ENCODE results near the gene SIGLEC1.

Gene SIGLEC1

DNA sequence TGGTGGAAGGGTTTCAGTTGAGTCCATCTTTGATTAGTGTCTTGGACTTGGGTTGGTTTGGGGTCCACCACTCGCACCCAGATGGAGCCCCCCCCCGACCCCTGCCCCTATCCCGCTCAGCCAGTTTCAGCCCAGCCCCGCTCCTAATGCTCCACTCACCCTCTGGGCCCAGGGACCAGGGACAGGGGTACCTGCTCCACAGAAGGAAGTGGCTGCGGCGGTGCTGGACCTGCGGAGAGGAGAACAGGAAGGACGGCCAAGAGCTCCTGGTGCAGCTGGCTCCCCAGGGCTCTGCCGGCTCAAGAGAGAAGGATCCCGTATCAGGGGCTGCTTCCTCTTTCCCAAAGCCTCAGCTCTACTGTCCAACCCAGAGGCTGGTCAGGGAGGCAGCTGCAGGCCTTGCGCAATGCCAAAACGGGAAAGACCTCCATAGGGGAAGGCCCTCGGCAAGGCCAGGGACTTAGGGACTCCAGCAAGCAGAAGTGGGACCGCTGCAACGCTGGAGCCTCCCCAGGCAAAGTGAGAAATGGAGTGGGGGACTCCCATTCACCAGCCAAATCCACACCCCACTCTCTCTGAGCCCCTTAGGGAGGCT lies at the start of gene SIGLEC1:
SIGLEC1 (minus strand) TSS at position 322 of the 595 bp plus-strand sequence. CDS start 5,472 bp downstream, outside the sequence.
- DNase-seq = peak; percentile 46

DNA sequence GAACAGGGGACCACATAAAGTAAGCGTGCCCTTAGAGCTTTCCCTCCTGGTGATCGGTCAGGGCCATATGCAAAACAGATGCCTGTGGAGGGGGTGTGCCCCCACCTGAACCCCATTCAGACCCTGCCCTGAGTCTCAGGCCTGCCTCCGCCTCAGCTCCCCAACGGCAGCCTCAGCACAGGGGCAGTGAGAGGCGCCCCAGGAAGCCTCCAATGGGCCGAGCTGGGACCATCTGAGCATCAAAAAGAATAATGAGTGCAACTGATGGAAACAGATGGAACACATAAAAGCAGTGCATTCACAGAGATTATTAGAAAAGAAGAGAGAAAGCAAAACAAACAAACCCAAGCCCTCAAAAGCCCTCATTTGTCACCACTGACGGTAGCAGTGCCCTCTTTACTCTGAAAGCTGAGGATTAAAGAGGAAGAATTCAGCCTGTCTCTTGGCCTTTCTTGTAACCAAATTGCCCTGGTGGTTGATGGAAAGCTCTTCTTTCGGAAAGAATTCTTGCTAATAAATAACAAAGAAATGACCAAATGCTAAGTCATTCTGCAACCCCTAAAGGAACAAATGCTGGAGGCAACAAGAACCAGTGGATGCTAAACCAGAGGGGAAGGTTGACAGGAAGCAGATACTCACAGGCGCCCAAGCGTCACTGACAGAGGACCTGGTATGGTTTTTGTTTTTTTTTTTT lies 48.4 kb upstream of the SIGLEC1 start:
- no peak for DNase-seq

DNA sequence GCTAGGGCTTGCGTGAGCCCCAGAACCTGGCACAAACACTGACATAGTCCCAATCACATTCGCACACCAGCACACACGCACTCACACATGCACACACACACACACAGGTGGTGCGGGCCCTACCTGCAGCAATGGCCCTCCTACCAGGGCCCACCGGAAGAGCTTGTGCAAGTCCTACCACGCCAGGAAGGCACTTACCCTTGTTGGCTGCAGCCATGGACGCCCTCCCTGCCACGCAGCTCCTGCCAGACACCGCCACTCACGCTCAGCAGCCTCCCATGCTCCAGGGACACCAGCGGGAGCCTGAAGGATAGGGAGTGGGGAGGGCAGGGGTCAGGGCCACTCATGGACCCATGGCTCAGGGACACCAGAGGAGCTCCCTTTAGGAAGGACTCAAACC lies 47.5 kb upstream of the SIGLEC1 start:
- no peak for DNase-seq

DNA sequence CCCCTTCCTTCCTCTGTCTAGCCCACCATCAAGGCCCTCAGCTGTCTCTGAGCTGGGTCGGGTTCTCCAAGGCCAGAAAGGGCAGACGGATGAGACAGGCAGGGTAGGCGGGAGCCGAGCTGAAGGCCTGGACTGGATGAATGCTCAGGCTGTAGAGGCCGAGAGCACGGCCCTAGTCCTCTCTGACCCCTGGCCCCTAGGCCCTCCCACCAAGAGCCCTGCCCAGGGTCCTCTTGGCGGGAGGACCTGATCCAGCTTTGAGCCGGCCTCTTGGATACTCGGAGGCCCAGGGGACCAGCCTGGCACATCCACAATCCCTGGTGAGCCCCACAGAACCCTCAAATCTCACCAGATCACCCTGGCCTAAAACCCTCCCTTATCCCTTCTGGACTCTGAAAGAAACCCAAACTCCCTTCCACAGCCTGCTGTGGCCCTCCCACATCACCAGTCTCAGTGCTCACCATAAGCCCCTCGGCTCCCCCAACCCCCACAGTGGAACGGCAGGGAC lies 47.0 kb upstream of the SIGLEC1 start:
- DNase-seq = no peak

DNA sequence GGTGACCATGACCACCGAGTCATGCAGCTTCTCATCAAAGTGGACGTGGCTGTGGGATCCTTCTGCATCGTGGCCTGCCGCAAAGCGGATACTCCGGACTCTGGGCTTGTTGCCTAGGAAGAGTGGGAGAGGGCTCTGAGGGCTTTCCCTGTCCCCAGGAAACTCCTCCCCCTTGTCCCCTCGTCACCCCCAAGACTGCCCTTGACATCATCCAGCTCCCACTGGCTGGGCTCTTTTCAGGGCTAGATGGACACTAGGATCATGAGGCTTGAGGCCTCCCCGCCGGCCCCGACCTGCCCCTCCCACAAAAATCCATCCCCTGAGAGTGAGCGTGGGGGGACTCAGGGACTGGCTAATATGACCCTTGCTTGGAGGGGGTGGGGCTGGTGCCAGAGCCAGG lies 46.2 kb upstream of the SIGLEC1 start:
- DNase-seq = no peak

DNA sequence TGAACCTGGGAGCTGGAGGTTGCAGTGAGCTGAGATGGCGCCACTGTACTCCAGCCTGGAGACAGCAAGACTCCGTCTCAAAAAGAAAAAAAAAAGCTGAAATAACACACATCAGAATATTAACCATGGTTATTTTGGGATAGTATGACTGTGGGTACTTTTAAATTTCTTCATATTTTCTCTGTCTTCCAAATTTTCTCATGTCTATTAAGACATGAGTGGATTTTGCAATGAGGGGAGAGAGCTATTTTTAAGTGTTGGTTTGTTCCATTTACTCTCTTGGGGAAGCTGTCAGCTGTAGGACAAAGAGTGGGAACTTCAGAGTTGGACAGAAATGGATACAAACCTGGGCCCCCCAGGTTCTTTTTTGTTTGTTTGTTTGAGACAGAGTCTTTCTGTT lies 44.9 kb upstream of the SIGLEC1 start:
- DNase-seq = no peak

DNA sequence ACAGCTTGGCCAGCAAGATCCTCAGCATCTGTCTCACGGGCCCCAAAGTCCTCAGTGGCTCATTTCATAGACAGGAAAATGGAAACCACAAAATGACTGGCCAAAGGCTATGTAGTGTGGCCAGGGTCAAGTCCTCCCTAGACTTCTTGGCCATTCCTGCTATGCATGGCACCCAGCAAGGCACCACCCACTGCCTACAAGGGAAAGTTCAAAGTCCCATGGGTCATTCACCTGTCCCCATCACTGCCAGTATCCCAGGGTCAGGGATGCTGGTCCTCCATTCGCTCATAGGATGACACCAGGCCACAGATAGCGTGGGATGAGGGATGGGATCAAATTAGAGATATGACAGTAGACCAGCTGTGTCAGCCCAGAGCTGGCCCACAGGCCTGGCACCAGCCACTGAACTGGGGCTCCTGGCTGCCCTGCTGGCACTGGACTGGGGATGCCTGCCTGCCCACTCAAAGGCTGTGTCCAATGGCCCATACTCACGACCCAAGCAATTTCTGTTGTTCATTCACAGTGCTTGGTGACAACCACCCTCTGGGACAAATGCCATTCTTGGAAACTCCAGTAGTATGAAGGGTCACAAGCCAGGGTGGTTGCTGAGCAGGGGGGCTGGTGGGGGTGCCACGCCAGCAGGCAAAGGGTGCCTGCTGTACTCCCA lies 43.5 kb upstream of the SIGLEC1 start:
- DNase-seq = no peak

DNA sequence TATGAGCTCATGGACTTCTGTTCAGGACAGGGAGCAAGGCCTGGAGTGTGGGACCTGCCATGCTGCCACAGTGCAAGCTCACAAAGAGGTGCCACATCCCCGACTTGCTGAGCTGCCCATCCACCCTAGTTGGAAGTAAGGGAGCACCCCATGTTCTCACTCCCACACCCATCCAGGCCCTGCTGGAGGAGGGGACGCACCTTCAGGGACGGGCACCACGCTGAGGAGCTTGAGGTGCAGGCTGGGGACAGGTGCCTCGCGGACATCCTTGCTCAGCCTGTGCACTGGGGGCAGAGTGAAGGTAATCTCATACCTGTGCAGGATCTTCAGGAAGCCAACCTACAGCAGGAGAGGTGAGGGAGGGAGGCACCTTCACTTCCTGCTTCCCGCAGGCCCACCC lies 42.9 kb upstream of the SIGLEC1 start:
- DNase-seq = no peak

DNA sequence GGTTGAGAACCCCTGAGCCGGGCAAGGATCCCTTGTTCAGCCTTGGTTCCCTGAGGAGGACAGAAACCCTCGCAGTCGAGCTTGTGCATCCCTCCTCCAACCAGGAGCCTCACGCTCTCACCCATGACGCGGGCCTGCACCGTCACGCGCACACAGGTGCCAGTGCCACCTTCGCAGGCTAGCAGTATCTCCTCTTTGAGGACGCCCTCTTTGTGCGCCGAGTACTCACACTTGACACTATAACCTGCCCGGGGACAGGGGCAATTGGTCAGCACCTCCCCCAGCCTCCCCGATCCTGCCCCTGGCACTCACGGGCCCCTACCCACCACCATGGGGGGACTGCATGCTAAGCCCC lies 41.9 kb upstream of the SIGLEC1 start:
- no peak for DNase-seq

DNA sequence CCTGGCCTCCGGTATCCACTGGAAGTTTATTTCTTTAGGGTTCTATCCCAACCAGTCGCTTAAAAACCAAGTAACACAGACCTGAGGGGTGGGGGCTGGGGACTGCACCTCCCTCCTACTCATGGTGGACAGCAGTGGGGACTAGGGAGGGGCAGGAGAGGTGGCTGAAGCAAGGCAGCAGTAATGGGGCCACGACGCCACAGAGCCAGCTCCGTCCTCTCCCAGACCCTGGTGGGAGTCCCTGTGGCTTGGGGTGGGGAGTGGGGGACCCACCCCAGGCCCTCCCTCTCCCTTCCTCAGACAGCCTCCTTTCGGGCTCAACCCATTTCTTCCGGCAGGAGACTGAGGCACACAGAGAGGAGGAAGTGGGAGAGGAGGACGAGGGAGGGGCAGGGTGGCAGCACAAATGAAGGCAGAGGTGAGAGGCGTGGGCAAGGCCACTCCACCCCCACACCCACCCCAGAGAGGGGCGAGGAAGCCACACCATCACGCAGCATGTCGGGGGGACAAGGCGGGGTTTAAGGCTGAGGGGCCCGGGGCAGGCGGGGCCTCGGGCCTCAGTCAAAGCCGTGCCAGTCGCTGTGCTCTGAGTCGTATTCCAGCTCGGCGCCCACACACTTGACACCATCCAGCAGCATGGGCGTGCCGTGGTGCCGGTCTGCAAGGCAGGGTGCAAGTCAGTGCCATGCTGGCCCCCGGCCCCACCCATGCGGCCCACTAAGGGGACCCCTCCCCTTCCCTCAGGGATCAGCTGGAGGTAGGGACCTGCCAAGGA lies 41.3 kb upstream of the SIGLEC1 start:
- DNase-seq = no peak

DNA sequence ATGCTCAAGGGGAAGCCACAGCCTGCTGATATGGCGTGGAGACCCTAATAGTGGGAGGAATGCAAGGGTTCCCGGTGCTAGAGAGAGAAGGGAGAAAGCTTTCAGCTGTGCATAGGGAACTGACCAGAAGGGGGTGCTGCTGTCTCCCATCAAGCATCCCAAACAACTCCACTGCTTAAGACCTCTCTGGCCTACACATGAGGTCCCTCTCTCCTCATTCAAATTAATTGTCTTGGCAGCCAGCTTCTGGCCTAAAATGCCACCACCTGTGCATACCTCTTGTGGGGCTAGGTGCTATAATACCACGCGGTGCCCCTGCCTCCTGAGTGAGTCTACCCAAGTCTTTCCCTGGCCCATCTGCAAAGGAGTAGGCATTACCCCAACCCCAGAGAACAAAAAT lies 40.7 kb upstream of the SIGLEC1 start:
- DNase-seq = peak; percentile 74

DNA sequence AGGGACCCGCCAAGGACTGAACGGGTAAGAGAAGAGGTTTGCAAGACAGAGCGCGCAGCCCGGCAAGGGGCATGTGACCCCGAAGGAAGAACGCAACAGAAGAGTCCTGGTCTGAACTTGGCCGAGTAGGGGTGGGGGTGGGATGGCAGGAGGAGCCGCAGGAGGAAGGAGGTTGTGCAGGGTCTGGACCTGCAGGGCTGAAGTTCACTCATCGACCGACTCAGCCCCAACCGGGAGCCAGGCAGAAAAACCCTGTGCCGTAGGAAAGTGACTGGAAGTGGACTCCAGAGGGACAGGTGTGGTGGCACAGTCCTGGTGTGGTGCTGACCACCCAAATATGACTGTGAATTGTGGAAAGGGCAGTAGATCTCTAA lies 40.0 kb upstream of the SIGLEC1 start:
- DNase-seq = no peak

DNA sequence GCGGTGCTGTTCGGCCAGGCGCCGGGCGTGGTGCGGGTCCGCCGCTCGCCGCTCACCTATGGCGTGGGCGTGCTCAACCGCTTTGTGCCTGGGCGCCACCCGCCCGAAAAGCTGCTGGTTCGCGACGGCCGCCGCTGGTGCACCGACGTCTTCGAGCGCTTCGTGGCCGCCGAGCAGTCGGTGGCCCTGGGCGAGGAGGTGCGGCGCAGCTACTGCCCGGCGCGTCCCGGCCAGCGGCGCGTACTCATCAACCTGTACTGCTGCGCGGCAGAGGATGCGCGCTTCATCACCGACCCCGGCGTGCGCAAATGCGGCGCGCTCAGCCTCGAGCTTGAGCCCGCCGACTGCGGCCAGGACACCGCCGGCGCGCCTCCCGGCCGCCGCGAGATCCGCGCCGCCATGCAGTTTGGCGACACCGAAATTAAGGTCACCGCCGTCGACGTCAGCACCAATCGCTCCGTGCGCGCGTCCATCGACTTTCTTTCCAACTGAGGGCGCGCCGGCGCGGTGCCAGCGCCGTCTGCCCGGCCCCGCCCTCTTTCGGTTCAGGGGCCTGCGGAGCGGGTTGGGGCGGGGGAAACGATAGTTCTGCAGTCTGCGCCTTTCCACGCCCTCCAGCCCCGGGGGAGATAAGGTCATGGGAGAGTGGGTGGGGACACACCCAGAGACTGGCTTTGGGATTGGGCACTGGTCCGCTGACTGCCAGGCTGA lies 39.4 kb upstream of the SIGLEC1 start:
- no peak for DNase-seq

DNA sequence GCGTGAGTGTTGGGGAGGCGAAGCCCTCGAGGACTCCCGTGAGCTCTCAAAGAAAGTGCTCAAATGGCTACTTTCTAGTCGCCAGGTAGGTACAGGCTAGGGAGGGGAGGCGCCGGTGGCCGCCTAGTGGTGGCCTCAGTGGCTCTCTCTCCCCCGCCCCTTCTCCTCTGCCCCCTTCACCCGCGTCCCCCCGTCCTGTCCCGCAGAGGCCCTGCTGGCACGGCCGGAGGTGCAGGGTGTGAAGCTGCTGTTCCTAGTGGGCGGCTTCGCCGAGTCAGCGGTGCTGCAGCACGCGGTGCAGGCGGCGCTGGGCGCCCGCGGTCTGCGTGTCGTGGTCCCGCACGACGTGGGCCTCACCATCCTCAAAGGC lies 38.9 kb upstream of the SIGLEC1 start:
- DNase-seq = no peak

DNA sequence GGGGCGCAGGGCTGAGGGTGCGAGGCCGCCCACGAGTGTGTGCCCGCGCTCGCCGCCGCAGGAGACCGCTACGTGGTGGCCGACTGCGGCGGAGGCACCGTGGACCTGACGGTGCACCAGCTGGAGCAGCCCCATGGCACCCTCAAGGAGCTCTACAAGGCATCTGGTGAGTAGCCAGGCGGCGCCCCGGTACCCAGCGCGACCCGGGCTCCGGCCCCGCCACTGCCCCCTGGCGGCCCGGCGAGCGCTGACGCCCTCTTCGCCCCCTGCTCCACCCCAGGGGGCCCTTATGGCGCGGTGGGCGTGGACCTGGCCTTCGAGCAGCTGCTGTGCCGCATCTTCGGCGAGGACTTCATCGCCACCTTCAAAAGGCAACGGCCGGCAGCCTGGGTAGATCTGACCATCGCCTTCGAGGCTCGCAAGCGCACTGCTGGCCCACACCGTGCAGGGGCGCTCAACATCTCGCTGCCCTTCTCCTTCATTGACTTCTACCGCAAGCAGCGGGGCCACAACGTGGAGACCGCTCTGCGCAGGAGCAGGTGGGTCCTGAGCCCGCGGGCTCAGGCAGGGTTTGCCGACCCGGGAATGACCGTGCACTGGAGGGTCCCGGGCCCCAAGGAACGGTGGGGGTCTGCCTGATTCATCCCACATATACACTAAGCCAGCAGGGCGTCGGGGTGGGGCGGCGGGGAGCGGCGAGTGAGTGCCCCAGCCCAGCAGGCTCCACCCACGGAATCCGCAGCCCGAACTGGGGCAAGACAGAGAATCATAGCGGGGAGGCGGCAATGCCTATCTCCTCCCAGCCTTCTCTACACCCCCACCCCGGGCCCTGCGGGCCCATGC lies 37.5 kb upstream of the SIGLEC1 start:
- DNase-seq = no peak

DNA sequence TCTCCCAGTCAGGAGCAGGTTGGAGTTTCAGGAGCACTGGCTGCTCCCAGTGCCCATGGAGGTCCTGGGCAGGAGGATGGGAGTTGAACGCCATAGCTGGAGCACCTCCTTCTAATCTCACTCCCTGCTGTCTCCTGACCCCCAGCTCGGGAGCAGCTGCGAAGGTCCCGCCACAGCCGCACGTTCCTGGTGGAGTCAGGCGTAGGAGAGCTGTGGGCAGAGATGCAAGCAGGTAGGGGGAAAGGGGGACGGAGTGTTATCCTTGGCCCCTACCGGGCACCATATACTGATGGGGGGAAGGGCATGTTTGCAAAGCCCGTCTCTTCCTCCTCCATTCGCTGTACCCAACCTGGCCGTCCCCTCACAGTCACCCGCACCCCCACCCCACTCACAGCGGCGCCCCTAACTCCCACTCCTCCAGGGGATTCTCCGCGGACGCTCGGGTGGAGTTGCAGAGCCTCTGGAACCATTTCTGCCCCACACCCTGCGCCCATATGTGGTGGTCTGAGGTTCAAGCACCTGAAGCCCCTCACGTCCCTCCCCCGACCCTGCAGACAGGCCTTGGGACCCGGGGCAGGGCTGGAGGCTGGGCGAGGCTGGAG lies 36.8 kb upstream of the SIGLEC1 start:
- DNase-seq = no peak

DNA sequence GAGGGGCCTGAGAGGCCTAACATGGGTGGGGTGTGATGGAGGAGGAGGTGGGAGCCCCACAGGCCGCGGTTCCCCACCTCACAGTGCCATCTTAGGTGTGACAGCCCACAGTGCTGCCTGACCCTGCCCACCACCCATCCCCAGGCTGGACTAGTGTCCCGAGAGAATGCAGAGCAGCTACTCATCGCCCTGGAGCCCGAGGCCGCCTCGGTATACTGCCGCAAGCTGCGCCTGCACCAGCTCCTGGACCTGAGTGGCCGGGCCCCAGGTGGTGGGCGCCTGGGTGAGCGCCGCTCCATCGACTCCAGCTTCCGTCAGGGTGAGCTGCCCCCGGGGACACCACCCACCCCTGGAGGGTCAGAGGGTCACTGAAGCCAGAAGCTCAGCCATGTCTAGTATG lies 35.7 kb upstream of the SIGLEC1 start:
- DNase-seq = no peak

DNA sequence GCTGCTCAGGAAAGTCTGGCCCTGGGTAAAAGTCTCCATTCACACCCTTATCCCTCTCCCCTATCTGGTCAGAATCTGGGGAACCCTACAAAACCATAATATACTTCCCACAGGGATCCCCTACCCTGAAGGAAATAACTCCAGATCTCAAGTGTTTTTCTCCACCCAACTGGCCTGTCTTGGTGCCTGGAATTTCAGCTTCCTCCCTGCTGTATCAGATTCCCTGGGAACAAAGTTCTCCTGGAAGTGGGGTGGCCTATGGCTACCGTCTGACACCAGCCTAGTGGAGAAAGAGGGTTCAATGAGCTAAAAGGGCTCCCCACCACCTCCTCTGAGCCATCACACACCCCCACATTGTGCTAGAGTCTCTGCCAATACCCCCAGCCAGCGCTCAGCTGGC lies 35.1 kb upstream of the SIGLEC1 start:
- DNase-seq = no peak

DNA sequence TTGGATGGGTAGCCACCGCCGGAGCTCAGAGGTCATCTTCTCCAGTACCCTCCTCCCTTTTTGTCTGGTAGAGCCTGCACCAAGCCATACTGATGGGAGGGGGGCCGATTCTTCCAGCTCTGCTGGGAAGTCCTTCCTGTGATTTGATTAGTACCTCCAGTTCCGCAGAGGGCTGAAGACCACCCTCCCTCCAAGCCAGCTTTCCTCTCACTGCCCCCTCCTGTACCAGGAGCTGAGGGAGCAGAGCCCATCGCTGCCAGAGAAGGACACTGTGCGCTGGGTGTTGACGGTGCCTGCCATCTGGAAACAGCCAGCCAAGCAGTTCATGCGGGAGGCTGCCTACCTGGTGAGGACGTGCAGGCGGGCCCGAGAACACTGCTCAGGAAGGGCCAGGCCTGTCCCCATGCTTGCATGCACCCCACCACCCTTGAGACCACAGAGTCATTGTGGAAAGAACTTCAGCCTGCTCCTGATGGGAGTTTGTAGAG lies 33.3 kb upstream of the SIGLEC1 start:
- no peak for DNase-seq

DNA sequence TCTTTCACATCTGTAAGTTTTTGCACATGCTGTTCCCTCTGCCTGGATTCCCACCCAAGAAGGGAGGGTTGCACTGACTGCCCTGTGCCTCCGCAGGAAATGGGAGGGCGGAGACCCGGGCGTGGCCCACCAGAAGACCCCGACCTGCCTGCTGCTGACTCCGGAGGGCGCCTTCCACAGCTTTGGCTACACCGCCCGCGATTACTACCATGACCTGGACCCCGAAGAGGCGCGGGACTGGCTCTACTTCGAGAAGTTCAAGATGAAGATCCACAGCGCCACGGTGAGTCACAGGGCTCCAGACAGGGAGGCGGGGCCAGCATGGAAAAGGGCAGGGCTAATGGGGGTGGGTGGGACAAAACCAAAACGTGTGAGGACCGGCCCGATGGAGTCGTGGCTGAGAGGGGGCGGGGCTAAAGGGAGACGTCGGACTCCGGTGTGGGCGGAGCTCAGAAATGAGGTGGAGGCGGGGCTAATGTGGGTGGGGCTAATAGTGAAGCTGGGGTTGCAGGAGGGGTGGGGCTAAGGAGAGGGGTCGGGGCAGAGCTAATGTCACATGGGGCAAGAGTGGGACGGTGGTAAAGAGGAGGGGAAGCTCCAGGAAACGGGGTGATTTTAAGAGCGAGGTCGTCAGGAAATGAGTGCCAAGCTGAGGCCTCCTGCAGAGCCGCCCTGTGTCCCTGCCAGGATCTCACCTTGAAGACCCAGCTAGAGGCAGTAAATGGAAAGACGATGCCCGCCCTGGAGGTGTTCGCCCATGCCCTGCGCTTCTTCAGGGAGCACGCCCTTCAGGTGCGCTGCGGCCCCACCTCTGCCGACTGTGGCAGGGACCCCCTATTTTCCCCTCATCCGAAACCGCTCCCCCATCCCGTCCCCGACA lies 32.6 kb upstream of the SIGLEC1 start:
- DNase-seq = no peak

All from right forelimb (tissue), 1 donor.